ENCODE measurements around the gene NT5C2.

GRCh38 chr10:103104721-103105120 is 88.4 kb downstream of the NT5C2 start:
- TF ChIP-seq CTCF (optimal IDR thresholded peaks at IDR 0.05 in 1 of 3, IDR thresholded peaks at IDR 0.05 in 1 of 3, conservative IDR thresholded peaks at IDR 0.05 in 1 of 3; ENCODE audit: extremely low read depth in 1 of 3, insufficient read depth in 2 of 3, low read length in 3 of 3): no peak
- no peak for TF ChIP-seq EZH2 (IDR thresholded peaks at IDR 0.05; ENCODE audit: low read length)

Data from keratinocyte (primary cell).